ACHN (cell line): ENCODE results near the gene MYO9B.
A peak's percentile ranks its signal among the peaks of the same experiment; 100 is the strongest.
"Not testable (repeated sequence)": the region's sequence is repeated elsewhere in the genome, so short reads cannot be mapped to it uniquely, and the experiment has no call there.

Experiments used
- DNase-seq: peaks from one replicate; pipeline ENCODE4 v3.0.0-alpha.2; 2015
- in situ Hi-C: cut with HindIII; loops from 2 replicates; pipeline ENCODE4 v1.10.0; 2017; ENCODE audit warnings: low sequenced_read_pairs, low pct_ligation_motif_present, low pct_unique_long_range_greater_than_20kb

The MYO9B gene

DNA sequence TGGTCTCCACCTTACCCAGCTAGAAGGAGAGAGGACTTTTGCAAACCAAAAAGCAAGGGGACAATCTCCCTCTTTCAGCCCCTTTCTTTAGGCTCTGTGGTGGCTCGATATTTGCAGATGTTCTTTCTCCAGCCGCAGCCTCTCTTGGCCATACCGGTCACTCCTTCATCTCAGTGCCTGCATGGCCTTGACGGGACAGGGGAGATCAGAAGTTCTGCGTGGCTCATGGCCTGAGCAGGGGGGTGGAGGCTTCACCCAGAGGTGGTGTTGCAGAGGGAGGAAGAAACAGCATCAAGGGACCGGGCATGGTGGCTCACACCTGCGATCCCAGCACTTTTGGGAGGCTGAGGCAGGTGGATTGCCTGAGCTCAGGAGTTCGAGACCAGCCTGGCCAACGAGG, 53.2 kb downstream of the MYO9B start:
- in situ Hi-C loops, result no loop called here
- DNase-seq, result no peak

DNA sequence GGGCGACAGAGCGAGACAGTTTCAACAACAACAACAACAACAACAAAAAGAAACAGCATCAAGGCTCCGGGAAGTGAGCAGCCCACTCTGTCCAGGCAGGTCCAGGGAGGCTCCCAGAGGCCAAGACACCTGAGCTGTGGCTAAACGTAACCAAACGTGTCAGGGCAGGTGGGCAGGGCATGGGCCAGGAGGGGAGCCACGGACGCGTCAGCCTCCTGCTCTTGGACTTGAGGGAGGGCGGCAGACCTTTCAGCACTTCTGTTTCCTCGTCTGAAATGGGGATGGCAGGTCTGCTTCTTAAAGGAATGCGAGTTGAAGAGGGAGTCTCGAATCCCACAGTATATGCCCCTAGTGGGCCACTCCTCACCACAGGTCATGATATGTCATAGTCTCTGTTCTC, 53.8 kb downstream of the MYO9B start:
- in situ Hi-C loops, result no loop called here
- DNase-seq, result no peak

DNA sequence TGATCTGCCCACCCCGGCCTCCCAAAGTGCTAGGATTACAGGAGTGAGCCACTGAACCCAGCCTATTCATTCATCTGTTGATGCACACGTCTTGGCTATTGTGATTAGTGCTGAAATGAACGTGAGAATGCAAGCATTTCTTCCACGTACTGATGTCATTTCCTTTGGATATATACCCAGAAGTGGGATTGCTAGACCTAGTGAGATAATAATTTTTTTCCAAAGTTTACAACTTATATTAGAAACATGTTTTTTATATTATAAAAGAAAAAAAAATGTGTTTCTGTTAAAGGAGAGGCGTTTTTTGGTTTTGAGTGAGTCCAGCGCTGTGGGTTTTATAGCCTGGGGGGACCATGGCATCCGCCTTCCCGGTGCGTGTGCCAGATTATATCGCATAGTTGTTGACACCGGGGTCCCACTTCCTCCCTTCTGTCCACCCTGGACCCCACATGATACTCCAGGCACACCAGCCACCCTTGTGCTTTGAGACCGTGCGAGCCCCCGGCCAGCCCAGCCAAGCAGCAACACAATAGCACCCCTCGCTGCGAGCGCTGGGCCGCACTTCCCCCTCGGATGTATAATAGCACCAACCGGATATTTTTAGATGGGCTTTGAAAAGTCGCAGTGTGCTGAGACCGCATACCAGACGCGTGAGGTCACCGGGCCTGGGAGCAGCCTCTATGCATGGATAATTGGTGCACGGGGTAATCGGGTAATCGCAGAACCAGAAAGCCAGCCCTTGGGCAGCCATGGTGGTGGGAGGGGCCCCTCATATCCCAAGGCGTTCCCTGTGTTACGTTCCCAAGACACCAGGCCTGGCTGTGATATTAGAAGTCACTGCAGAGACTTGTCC, 59.6 kb downstream of the MYO9B start:
- in situ Hi-C loops, result no loop called here
- peak; percentile 95 for DNase-seq

DNA sequence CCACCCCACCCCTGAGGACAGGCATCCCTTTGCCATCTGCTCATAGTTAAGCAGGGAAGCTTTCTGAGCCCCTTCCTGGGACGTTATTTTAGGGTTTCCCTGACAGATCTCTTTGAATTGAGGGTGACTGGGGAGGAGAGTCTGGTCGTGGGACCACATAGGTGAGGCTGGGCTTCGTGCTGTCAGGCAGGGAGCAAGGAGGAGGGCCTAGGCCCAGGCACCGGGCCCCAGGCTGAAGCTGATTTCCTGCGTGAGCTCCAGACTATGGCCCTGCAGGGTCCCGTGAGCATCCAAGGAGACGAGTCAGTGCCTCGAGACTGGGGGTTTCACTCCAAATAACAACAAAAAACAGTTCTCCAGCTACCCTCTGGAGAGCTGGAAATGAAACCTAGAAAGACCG, 60.4 kb downstream of the MYO9B start:
- in situ Hi-C loops, result no loop called here
- DNase-seq, result no peak

DNA sequence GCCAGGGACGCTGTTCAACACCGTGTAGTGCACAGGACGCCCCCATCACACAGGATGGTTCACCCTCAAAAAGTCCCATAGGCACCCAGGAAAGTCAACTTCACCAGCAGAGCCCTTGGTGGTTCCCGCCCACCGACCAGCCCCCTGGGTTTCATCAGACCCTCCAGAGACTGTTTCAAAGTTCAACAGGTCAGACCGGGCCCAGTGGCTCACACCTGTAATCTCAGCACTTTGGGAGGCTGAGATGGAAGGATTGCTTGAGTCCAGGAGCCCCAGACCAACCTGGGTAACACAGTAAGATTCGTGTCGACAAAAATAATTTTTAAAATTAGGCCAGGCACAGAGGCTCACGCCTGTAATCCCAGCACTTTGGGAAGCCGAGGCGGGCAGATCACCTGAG, 61.0 kb downstream of the MYO9B start:
- DNase-seq, result no peak
- in situ Hi-C loops, result no loop called here

DNA sequence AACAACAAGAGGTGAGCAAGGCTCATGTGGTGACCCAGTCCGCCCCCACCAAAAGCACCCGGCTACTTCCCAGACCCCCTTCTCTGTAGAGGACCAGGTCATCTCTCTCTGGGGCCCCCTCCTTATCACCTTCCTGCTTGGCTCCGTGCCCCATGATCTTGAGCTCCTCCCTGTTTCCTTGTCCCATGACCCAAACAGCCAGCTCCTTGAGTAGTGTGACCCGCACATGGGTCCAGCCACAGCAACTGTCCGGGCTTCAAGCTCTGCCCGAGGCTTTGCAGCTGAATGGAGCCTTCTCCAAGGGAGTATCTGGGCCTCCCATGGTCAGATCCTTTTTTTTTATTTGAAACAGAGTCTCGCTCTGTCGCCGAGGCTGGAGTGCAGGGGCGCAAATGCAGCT, 61.8 kb downstream of the MYO9B start:
- DNase-seq, result no peak
- in situ Hi-C loops, result no loop called here

DNA sequence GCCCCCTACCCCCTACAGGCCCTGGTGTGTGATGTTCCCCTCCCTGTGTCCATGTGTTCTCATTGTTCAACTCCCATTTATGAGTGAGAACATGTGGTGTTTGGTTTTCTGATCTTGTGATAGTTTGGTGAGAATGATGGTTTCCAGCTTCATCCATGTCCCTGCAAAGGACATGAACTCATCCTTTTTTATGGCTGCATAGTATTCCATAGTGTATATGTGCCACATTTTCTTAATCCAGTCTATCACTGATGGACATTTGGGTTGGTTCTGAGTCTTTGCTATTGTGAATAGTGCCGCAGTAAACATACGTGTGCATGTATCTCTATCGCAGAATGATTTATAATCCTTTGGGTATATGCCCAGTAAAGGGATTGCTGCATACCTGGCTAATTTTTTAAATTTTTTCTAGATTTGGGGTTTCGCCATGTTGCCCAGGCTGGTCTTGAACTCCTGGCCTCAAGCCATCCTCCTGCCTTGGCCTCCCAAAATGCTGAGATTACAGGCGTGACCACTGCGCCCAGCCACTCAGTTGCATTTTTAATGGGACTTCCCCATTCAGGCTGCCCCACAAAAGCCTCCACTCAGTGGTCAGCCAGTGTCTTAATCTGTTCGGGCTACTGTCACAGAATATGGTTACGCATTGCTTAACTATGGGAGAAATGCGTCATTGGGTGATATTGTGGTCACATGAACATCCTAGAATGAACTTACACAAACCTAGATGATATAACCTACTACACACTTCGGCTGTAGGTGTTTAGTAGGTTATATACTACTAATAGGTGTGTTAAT, 62.7 kb downstream of the MYO9B start:
- DNase-seq, in situ Hi-C loops: not testable (repeated sequence)

DNA sequence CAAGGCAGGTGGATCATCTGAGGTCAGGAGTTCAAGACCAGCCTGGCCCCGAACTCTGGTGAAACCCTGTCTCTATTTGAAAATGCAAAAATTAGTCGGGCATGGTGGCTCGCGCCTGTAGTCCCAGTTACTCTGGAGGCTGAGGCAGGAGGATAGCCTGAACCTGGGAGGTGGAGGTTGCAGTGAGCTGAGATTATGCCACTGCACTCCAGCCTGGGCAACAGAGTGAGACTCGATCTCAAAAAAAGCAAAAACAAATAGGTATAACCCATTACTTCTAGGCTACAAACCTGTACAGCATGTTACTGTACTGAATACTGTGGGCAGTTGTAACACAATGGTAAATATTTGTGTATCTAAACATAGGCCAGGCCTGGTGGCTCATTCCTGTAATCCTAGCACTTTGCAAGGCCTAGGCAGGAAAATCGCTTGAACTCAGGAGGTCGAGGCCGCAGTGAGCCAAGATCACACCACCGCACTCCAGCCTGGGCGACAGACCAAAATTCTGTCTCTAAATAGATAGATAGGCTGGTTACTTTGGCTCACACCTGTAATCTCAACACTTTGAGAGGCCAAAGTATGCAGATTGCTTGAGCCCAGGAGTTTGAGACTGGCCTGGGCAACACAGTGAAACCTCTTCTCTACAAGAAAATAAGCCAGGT, 63.5 kb downstream of the MYO9B start:
- DNase-seq, result no peak
- in situ Hi-C loops, result no loop called here

DNA sequence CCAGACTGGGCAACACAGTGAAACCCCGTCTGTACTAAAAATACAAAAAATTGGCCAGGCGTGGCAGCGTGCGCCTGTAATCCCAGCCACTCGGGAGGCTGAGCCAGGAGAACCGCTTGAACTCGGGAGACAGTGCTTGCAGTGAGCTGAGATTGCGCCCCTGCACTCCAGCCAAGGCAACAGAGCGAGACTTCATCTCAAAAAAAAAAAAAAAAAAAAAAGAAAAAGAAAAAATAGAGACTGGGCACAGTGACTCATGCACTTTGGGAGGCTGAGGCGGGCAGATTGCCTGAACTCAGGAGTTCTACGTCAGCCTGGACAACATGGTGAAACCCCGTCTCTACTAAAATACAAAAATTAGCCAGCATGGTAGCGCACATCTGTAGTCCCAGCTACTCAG, 69.2 kb downstream of the MYO9B start:
- in situ Hi-C loops, result not testable (repeated sequence)
- DNase-seq, result peak; percentile 51

DNA sequence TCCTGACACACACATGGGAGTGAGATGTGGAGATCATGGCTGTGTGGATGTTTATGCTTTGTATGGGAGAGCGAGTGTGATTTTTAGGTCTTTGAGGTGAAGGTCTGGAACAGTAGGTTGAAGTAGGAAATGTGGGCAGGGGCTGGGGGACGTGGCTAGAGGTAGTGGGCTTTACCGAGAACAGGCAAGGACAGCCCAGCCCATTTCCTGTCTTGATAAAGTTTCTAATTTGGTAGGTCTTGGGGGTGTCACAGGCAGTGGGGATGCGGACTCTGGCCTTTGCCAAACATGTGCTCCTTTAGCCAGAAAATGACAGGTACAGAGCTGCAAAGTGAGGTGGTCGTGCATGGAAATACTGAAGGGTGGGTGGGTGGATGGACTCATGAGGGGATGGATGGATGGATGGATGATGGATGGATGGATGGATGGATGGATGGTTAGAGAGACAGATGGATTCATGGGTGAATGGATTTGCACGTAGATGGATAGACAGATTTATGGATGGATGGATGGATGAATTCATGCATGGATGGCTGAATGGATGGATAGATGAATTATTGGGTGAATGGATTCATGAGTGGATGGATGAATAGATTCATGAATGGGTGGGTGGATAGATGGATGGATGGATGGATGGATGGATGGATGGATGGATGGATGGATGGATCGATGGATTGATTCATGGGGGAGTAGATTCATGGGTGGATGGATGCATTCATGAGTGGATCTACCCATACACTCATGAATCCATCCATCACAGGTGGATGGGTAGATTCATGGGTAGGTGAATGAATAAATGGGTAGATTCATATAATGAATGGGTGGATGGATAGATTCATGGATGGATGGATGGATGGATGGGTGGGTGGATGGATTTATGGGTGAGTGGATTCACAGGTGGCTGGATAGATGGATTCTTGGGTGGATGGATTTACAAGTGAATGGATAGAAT, 70.2 kb downstream of the MYO9B start:
- in situ Hi-C loops, result no loop called here
- DNase-seq, result no peak

DNA sequence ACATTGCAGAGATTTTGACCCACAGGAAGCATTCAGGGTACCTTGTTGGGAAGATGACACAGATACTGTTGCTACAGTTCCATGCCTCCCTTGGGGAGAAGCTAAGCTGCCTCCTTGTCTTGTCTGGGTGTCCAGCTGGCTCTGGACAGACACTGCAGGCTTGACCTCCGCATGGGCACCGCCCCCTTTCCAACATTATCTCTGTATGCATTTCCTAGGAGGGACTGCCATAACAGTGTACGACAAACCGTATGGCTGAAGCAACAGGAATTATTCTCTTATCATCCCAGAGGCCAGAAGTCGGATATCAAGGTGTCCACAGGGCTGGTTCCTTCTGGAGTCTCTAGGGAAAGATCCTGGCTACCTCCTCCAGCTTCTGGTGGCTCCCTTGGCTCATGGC, 72.6 kb downstream of the MYO9B start:
- in situ Hi-C loops, result no loop called here
- no peak for DNase-seq

DNA sequence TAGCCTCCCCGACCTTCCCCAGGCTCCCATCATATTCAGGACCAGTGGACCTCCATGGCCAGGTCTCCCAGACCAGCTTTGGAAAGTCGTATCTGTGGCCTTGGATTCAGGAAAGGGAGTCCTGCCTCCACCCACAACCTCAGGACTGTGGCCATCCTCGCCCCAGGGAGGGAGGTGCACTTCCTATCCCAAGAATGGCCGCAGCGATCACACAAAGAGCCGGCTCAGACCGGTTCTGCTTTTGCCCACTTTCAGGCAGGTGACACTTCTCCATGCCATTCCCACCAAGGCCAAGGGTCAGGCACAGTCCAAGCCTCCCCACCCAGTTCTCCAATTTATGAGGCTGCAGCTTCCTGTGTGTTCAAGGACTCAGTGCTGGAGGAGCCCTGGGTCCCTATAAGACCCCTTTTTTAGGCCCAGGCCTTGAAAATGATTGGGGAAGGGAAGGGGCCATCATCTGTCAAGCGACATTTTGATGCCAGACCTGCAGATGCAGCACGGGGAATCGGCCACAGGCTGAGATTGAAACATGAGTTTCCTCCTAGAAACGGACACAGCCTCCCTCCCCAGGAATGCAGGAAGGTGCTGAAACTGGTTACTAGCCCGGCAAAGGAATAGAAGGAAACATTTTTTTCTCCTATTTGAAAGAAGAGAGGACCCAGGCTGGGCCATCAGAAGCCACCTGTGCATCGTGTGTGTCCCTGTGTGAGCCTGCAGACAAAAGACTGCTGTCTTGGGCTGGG, 74.0 kb downstream of the MYO9B start:
- no peak for DNase-seq
- in situ Hi-C loops, result no loop called here

DNA sequence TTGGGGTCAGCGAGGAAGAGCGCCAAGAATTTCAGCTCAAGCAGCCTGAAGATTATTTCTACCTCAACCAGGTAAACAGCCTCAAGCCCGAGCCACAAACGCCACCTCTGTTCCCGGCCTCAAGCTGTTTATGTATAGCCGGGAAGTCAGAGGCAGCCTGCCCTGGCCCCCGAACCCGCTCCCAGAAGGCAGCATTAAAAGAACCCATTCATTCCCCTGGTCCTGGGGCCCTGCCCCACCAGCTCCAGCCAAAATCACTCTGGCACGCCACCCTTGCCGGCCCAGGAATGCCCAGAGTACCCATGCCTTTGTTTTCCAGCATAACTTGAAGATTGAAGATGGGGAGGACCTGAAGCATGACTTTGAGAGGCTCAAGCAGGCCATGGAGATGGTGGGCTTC, 78.4 kb downstream of the MYO9B start:
- in situ Hi-C loops, result no loop called here
- no peak for DNase-seq

DNA sequence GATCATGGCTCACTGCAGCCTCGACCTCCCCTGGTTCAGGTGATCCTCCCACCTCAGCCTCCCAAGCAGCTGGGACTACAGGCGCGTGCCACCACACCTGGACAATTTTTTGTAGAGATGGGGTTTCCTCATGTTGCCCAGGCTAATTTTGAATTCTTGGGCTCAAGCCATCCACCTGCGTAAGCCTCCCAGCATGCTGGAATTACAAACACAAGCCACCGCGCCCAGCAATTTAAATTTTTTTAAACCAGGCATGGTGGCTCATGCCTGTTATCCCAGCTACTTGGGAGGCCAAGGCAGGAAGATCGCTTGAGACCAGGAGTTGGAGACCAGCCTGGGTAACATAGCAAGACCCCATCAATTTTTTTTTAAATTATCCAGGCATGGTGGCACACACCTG, 79.7 kb downstream of the MYO9B start:
- in situ Hi-C loops, result no loop called here
- no peak for DNase-seq

DNA sequence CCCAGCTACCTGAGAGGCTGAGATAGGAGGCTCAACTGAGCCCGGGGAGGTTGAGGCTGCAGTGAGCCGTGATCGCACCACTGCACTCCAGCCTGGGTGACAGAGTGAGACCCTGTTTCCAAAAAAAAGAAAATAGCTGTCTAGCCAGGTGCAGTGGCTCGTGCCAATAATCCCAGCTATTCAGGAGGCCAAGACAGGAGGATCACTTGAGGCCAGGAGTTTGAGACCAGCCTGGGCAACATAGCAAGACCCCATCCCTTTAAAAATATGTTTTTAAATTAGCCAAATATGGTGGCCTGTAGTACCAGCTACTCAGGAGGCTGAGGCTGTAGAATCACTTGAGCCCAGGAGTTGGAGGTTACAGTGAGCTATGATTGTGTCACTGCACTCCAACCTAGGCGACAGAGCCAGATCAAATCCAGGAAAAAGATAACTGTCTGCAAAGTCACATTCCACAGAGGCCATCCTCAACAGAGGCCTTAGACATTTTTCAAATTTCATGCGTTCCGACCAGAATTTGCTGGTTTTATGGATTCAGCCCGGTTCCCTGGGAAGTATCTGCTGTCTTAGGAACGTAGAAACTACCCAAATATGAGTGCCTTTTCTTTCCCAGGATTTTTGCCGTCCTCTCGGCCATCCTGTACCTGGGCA, 80.8 kb downstream of the MYO9B start:
- in situ Hi-C loops, result no loop called here
- no peak for DNase-seq

DNA sequence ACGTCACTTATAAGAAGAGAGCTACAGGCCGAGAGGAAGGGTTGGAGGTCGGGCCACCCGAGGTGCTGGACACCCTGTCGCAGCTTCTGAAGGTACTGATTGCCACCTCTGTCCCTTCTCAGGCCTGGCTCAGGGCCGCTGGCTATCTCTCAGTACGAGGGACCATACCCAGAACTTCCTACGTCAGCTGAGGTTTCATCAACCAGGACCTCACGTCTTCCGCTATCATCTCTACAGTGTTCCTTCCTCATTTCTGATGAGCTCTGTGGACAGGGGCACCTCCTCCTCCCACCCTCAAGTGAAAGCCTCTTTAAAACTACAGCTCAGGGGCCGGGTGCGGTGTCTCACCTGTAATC, 81.3 kb downstream of the MYO9B start:
- in situ Hi-C loops, result no loop called here
- no peak for DNase-seq

DNA sequence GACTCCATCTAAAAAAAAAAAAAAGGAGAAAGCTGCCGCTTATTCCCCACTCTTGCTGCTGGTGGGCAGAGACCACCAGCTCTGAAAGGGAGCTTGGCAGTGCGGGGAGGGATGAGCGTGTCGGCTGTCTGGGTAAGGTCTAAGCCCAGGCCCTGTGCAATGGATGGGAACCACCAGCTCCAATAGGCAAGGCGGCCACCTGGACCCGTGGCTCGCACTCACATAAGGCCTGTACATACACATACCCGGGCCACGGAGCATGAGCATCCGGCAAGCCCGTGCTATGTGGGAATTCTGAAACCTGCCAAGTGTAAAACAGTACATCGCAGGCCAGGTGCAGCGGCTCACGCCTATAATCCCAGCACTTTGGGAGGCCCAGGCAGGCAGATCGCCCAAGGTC, 83.0 kb downstream of the MYO9B start:
- DNase-seq, result no peak
- in situ Hi-C loops, result no loop called here
